Urothelium cell line (cell line): Measurements from ENCODE around the gene COG2.
A peak's percentile ranks its signal among the peaks of the same experiment; 100 is the strongest.
"Not testable (repeated sequence)": the region's sequence is repeated elsewhere in the genome, so short reads cannot be mapped to it uniquely, and the experiment has no call there.

Source experiments
- DNase-seq: peaks from one replicate; pipeline ENCODE4 v3.0.0; 2011; ENCODE audit warnings: low spot score, mixed read lengths
- FAIRE-seq: peaks from 2 replicates; lab custom pipeline; 2011; peaks lifted over from hg19 to GRCh38; lab: Jason Lieb, UNC

The COG2 gene

GRCh38 chr1:230624097-230624713 lies 18.1 kb upstream of the COG2 start:
- FAIRE-seq (no peak), DNase-seq (no peak)

GRCh38 chr1:230626232-230626631 lies 16.0 kb upstream of the COG2 start:
- DNase-seq (no peak), FAIRE-seq (no peak)

- FAIRE-seq (no peak), DNase-seq (no peak)
These were observed 14.5 kb upstream of the COG2 start for GRCh38 chr1:230627767-230628166.

GRCh38 chr1:230629511-230629910 lies 12.8 kb upstream of the COG2 start:
- no peak for FAIRE-seq
- DNase-seq: no peak

GRCh38 chr1:230631477-230631876 lies 10.8 kb upstream of the COG2 start:
- DNase-seq: no peak
- FAIRE-seq: no peak

GRCh38 chr1:230632273-230632873 lies 9.9 kb upstream of the COG2 start:
- DNase-seq (peak; percentile 34), FAIRE-seq (no peak)

- DNase-seq (no peak), FAIRE-seq (no peak)
These were observed 8.8 kb upstream of the COG2 start for GRCh38 chr1:230633469-230633868.

GRCh38 chr1:230634384-230634783 lies 7.9 kb upstream of the COG2 start:
- no peak for DNase-seq
- FAIRE-seq: no peak

GRCh38 chr1:230636575-230637148 lies 5.6 kb upstream of the COG2 start:
- DNase-seq (no peak), FAIRE-seq (no peak)

- FAIRE-seq (no peak), DNase-seq (no peak)
These were observed 2.5 kb upstream of the COG2 start for GRCh38 chr1:230639714-230640209.

- peak; percentile 19 for DNase-seq
- no peak for FAIRE-seq
These were observed 935 bp upstream of the COG2 start for GRCh38 chr1:230641346-230641745.

GRCh38 chr1:230641900-230642262 lies 400 bp upstream of the COG2 start:
- FAIRE-seq (no peak), DNase-seq (no peak)

GRCh38 chr1:230643908-230644307 lies 1.6 kb downstream of the COG2 start:
- DNase-seq: no peak
- no peak for FAIRE-seq

GRCh38 chr1:230646710-230647302 lies 4.5 kb downstream of the COG2 start:
- no peak for FAIRE-seq

GRCh38 chr1:230647321-230647720 lies 5.0 kb downstream of the COG2 start:
- no peak for FAIRE-seq

More at GRCh38 chr1:230646710-230647302, 4.5 kb downstream of the COG2 start:
- no peak for DNase-seq

GRCh38 chr1:230648114-230648513 lies 5.8 kb downstream of the COG2 start:
- no peak for DNase-seq
- no peak for FAIRE-seq

More at GRCh38 chr1:230647321-230647720, 5.0 kb downstream of the COG2 start:
- DNase-seq: no peak

GRCh38 chr1:230650300-230650699 lies 8.0 kb downstream of the COG2 start:
- no peak for DNase-seq
- FAIRE-seq: no peak

- FAIRE-seq (no peak), DNase-seq (no peak)
These were observed 9.0 kb downstream of the COG2 start for GRCh38 chr1:230651235-230651634.

GRCh38 chr1:230656719-230657118 lies 14.4 kb downstream of the COG2 start:
- DNase-seq, FAIRE-seq: not testable (repeated sequence)

- not testable (repeated sequence) for FAIRE-seq, DNase-seq
These were observed 15.8 kb downstream of the COG2 start for GRCh38 chr1:230658103-230658502.

- no peak for FAIRE-seq
These were observed 16.4 kb downstream of the COG2 start for GRCh38 chr1:230658691-230659090.

GRCh38 chr1:230661976-230662375 lies 19.7 kb downstream of the COG2 start:
- DNase-seq: no peak

More at GRCh38 chr1:230658691-230659090, 16.4 kb downstream of the COG2 start:
- DNase-seq: no peak

More at GRCh38 chr1:230661976-230662375, 19.7 kb downstream of the COG2 start:
- no peak for FAIRE-seq
